Measurements from ENCODE around the gene PRSS50. TPM values are rescaled to one million over a fixed set of nuclear protein-coding genes. Genes with fewer than 3 reads are reported as not detected.

PRSS50 gene
- total and polyA plus RNA-seq, 4 donors: 0.02 to 0.33 (median 0.25) TPM; not detected in 1

GRCh38 chr3:46737329-46737731 is 19.7 kb upstream of the PRSS50 start:
- Histone ChIP-seq H3K4me3 (ENCODE audit: low read depth in 1 of 3, low read length in 3 of 3) (no peak overlapping the region), H3K27me3 (ENCODE audit: control insufficient read depth in 4 of 4, insufficient read depth in 4 of 4, low read length in 3 of 4) (no peaks in the 10 kb centered on the region), H3K9ac (ENCODE audit: low read depth in 1 of 2, low read length in 2 of 2) (no peak overlapping the region), H3K9me3 (ENCODE audit: control insufficient read depth in 4 of 4, low read length in 3 of 4) (no peaks in the 10 kb centered on the region), H3K27ac (ENCODE audit: low read depth in 1 of 2, low read length in 2 of 2) (no peak overlapping the region), H3K4me1 (ENCODE audit: control insufficient read depth in 4 of 4, insufficient read depth in 4 of 4, low read length in 3 of 4) (no peaks in the 10 kb centered on the region), H3K36me3 (ENCODE audit: control insufficient read depth in 4 of 4, insufficient read depth in 3 of 4, low read depth in 1 of 4, low read length in 3 of 4) (no peaks in the 10 kb centered on the region)
- 72% methylated on average over 4 of the region's 4 CpGs for WGBS
- no peak for DNase-seq (ENCODE audit: low spot score)
- no peak for TF ChIP-seq FOXA1 (IDR thresholded peaks at IDR 0.05)
- TF ChIP-seq RAD21 (IDR thresholded peaks at IDR 0.05): no peak
- no peak for TF ChIP-seq SP1 (IDR thresholded peaks at IDR 0.05)
- no peak for TF ChIP-seq YY1 (IDR thresholded peaks at IDR 0.05)

DNA sequence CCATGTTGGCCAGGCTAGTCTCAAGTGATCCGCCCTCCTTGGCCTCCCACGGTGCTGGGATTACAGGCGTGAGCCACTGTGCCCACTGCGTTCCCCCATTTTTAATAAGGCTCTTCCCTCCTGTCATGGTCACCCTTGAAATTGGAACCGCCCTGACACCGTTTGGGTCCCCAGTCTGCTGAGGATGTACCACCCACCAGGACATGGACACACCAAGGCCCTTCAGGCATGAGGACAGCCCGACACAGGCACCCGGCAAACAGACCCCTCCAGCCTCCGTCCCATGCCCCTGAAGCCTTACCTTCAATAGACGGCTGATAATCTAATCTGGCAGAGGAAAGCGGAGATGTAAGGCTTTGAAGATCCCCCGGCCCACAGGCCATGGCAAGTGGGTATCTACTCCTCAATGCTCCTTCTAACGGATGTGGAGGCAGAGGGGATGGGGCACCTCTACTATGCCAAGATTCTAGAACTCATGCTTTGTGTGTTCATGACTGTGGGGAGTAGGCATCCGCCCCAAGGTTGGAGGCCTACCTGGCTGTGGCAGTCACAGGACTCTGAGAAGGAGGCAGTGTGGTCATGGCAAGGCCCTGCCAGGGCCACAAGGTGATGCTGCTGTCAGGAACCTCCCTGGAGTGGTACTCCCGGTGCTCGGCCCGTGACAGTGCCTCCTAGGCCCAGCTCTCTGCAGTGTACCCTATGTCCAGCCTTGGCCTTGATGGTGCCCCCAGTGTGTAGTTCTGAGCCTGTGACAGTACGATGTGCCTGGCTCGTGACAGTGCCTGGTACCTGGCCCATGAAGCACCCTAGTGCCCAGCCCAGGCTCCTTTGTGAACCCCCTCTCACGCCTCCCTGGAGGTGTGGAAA is 18.6 kb upstream of the PRSS50 start:
- DNase-seq (ENCODE audit: low spot score): no peak

GRCh38 chr3:46734773-46735172 is 17.1 kb upstream of the PRSS50 start:
- TF ChIP-seq TAF1 (conservative IDR thresholded peaks at IDR 0.05) (no peak), FOXA2 (IDR thresholded peaks at IDR 0.05) (no peak), YY1 (IDR thresholded peaks at IDR 0.05) (no peak), ZBTB33 (IDR thresholded peaks at IDR 0.05) (no peak), RXRA (IDR thresholded peaks at IDR 0.05) (no peak), CTCF (IDR thresholded peaks at IDR 0.05; ENCODE audit: low read depth, low read length, missing input control) (no peak)
- Histone ChIP-seq H3K27me3 (ENCODE audit: control insufficient read depth in 4 of 4, insufficient read depth in 4 of 4, low read length in 3 of 4) (no peaks in the 10 kb centered on the region), H3K9me3 (ENCODE audit: control insufficient read depth in 4 of 4, low read length in 3 of 4) (no peaks in the 10 kb centered on the region), H3K4me3 (ENCODE audit: low read depth in 1 of 3, low read length in 3 of 3) (no peak overlapping the region), H3K27ac (ENCODE audit: low read depth in 1 of 2, low read length in 2 of 2) (no peak overlapping the region), H3K4me1 (ENCODE audit: control insufficient read depth in 4 of 4, insufficient read depth in 4 of 4, low read length in 3 of 4) (no peaks in the 10 kb centered on the region), H3K36me3 (ENCODE audit: control insufficient read depth in 4 of 4, insufficient read depth in 3 of 4, low read depth in 1 of 4, low read length in 3 of 4) (no peaks in the 10 kb centered on the region), H3K9ac (ENCODE audit: low read depth in 1 of 2, low read length in 2 of 2) (no peak overlapping the region)
- WGBS: 73% methylated on average over 4 of the region's 4 CpGs
- no peak for DNase-seq (ENCODE audit: low spot score)

More for the DNA sequence above, 18.6 kb upstream of the PRSS50 start:
- Histone ChIP-seq H3K4me3 (ENCODE audit: low read depth in 1 of 3, low read length in 3 of 3) (no peak overlapping the region), H3K27me3 (ENCODE audit: control insufficient read depth in 4 of 4, insufficient read depth in 4 of 4, low read length in 3 of 4) (no peaks in the 10 kb centered on the region), H3K9me3 (ENCODE audit: control insufficient read depth in 4 of 4, low read length in 3 of 4) (no peaks in the 10 kb centered on the region), H3K9ac (ENCODE audit: low read depth in 1 of 2, low read length in 2 of 2) (no peak overlapping the region), H3K27ac (ENCODE audit: low read depth in 1 of 2, low read length in 2 of 2) (no peak overlapping the region), H3K36me3 (ENCODE audit: control insufficient read depth in 4 of 4, insufficient read depth in 3 of 4, low read depth in 1 of 4, low read length in 3 of 4) (no peaks in the 10 kb centered on the region), H3K4me1 (ENCODE audit: control insufficient read depth in 4 of 4, insufficient read depth in 4 of 4, low read length in 3 of 4) (no peaks in the 10 kb centered on the region)
- 90% methylated on average over 20 of the region's 20 CpGs for WGBS
- TF ChIP-seq CTCF (IDR thresholded peaks at IDR 0.05; ENCODE audit: low read depth, low read length, missing input control) (no peak), JUND (IDR thresholded peaks at IDR 0.05) (no peak), HNF4G (IDR thresholded peaks at IDR 0.05) (no peak), RAD21 (IDR thresholded peaks at IDR 0.05) (no peak), SP1 (IDR thresholded peaks at IDR 0.05) (no peak), TAF1 (conservative IDR thresholded peaks at IDR 0.05) (no peak)

Measured in liver (tissue), 9 donors.